GM12874 (cell line): ENCODE results near the gene MICU1.

Experiments
- CTCF ChIP-seq: IDR thresholded peaks from 2 replicates; pipeline ENCODE4 v1.5.1; 2011; ENCODE audit warnings: low read depth, mild to moderate bottlenecking, control low read depth, low read length, moderate library complexity; ENCODE audit not compliant: insufficient read depth

The MICU1 gene

GRCh38 chr10:72659694-72660093 is 33.8 kb upstream of the MICU1 start:
- no peak for TF ChIP-seq CTCF

GRCh38 chr10:72658696-72659400 is 33.0 kb upstream of the MICU1 start:
- no peak for TF ChIP-seq CTCF

- no peak for TF ChIP-seq CTCF
Observed at GRCh38 chr10:72654720-72655119, 28.8 kb upstream of the MICU1 start.

- TF ChIP-seq CTCF = no peak
Observed at GRCh38 chr10:72653383-72654096, 27.7 kb upstream of the MICU1 start.

- no peak for TF ChIP-seq CTCF
Observed at GRCh38 chr10:72649291-72649690, 23.4 kb upstream of the MICU1 start.

- no peak for TF ChIP-seq CTCF
Observed at GRCh38 chr10:72648301-72648700, 22.4 kb upstream of the MICU1 start.

GRCh38 chr10:72645263-72645858 is 19.5 kb upstream of the MICU1 start:
- no peak for TF ChIP-seq CTCF
